ENCODE results near the gene ADM5. TPM values are rescaled to one million over a fixed set of nuclear protein-coding genes. Genes with fewer than 3 reads are reported as not detected.

Gene ADM5
- total and polyA plus RNA-seq, 10 of the 15 experiments (the other 5 are each of a cell fraction or from before 2014, with no cell fraction given) = 0.05 to 6.0 (median 1.2) TPM; not detected in 1

DNA sequence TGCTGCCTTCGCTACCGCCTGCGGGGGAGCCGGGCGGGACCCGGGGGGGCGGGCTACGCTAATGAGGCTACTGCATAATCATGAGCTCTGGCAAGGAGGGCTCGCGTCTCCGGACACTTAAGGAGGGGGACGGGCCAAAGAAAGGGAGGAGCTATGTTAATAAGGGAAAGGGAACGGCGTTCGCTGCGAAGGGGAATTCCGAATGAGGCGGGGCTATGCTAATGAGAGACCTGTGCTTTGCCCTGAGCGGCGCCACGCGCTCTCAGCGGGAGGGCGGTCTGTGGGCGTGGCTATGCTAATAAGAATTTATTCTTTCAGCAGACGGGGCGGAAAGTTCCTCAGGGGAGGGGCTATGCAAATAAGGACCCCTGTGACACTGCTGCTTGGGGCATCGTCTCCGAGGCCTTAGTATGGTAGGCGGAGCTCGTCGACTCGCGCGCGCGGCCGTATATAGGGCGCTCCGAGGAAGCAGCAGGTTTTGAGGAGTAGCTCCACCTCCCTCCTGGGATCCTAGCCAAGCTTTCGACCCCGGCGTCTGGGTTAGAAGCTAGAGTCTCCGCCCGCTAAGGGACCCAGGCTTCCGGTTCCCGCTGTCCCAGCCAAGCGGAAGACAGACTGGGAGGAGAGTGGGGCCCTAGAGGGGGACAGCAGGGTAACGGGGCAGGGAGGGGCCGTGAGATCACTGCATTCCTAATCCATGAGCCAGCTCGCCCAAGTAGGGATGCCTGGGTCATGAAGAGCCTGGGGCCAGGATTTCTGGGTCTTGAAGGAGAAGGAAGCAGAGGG, 49.1 kb upstream of the ADM5 start, which contains the start of gene RRAS (continued):
- 0 out of 2 replicates have a peak, but pooled peaks have one; percentile 4 for TF ChIP-seq NRF1 (conservative IDR thresholded peaks at IDR 0.05; ENCODE audit: low read depth, low read length)
- peak; percentile 79 for TF ChIP-seq POLR2AphosphoS2 (IDR thresholded peaks at IDR 0.05; ENCODE audit: low read depth, low read length)
- TF ChIP-seq, protein P1, sequence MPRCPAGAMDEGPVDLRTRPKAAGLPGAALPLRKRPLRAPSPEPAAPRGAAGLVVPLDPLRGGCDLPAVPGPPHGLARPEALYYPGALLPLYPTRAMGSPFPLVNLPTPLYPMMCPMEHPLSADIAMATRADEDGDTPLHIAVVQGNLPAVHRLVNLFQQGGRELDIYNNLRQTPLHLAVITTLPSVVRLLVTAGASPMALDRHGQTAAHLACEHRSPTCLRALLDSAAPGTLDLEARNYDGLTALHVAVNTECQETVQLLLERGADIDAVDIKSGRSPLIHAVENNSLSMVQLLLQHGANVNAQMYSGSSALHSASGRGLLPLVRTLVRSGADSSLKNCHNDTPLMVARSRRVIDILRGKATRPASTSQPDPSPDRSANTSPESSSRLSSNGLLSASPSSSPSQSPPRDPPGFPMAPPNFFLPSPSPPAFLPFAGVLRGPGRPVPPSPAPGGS (IDR thresholded peaks at IDR 0.05; ENCODE audit: borderline replicate concordance, insufficient read depth, low read depth, low read length, poor library complexity, severe bottlenecking) = no peak
- peak; percentile 80 for TF ChIP-seq NBN (IDR thresholded peaks at IDR 0.05)
- TF ChIP-seq TCF12 (IDR thresholded peaks at IDR 0.05; ENCODE audit: low read depth, low read length) = no peak
- TF ChIP-seq, protein P2, sequence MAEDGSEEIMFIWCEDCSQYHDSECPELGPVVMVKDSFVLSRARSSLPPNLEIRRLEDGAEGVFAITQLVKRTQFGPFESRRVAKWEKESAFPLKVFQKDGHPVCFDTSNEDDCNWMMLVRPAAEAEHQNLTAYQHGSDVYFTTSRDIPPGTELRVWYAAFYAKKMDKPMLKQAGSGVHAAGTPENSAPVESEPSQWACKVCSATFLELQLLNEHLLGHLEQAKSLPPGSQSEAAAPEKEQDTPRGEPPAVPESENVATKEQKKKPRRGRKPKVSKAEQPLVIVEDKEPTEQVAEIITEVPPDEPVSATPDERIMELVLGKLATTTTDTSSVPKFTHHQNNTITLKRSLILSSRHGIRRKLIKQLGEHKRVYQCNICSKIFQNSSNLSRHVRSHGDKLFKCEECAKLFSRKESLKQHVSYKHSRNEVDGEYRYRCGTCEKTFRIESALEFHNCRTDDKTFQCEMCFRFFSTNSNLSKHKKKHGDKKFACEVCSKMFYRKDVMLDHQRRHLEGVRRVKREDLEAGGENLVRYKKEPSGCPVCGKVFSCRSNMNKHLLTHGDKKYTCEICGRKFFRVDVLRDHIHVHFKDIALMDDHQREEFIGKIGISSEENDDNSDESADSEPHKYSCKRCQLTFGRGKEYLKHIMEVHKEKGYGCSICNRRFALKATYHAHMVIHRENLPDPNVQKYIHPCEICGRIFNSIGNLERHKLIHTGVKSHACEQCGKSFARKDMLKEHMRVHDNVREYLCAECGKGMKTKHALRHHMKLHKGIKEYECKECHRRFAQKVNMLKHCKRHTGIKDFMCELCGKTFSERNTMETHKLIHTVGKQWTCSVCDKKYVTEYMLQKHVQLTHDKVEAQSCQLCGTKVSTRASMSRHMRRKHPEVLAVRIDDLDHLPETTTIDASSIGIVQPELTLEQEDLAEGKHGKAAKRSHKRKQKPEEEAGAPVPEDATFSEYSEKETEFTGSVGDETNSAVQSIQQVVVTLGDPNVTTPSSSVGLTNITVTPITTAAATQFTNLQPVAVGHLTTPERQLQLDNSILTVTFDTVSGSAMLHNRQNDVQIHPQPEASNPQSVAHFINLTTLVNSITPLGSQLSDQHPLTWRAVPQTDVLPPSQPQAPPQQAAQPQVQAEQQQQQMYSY (CRISPR knock-in tag; IDR thresholded peaks at IDR 0.05) = no peak
- no peak for TF ChIP-seq ZNF384 (IDR thresholded peaks at IDR 0.05; ENCODE audit: borderline replicate concordance, low read depth, low read length)
- TF ChIP-seq BMI1 (IDR thresholded peaks at IDR 0.05; ENCODE audit: borderline replicate concordance) = no peak
- 0 out of 2 replicates have a peak, but pooled peaks have one; percentile 23 for TF ChIP-seq RCOR1 (conservative IDR thresholded peaks at IDR 0.05; ENCODE audit: low read depth, low read length)
- no peak for TF ChIP-seq CHD1 (IDR thresholded peaks at IDR 0.05; ENCODE audit: low read depth, low read length)
- peak; percentile 59 for TF ChIP-seq TAF1 (IDR thresholded peaks at IDR 0.05; ENCODE audit: borderline replicate concordance, low read depth, low read length)
